ENCODE results near the gene OR6A2.
"Not testable (repeated sequence)": the region's sequence is repeated elsewhere in the genome, so short reads cannot be mapped to it uniquely, and the experiment has no call there.

OR6A2 gene

DNA sequence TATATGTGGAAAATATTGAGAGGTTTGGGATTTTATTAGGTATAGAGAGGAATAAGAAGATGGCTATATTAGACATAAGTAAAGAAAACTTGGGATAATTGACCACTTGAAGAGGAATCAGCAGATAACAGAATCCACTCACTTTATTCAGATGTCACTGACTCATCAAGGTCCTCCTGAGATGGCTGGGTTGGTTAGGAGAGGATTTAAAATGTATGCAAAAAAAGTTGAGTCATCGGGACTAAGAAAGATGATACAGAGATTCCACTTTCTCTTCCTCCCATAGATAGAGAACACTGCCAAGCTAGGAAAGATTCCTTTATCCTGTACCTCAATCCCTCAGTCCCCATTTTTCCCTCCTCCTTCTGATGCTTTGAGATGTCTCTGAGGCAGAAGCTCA, at the start of gene OR6A2:
Gene OR6A2, minus strand, starts transcription at position 288 of the 400 bp plus-strand sequence. CDS start 3,981 bp downstream, outside the sequence.
- DNase-seq (ENCODE audit: low read depth in 2 of 2), result no peak

DNA sequence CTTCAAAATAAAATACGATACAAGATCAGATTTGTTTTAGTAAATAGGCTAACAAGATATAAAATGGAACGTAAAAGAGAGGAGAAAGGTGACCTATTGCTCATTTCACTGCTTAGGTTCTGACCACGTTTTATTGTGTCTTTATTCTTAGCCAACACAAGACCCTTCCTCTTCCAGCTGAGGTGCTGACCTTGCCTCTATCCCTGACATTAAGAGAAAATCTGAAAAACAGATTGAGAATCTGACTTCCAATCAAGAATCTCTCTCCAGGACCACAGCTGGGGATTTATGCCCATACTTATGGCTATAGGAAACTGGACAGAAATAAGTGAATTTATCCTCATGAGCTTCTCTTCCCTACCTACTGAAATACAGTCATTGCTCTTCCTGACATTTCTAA, 45.9 kb upstream of the OR6A2 start, which contains the start of gene OR10A5:
Gene OR10A5, plus strand, starts transcription at position 301 of the 400 bp plus-strand sequence. Its CDS starts 0 bp downstream, at position 301.
- no peak for DNase-seq (ENCODE audit: low read depth in 2 of 2)

- DNase-seq (ENCODE audit: low read depth in 2 of 2), result no peak
Measured at GRCh38 chr11:6844356-6844755, 44.9 kb upstream of the OR6A2 start.

DNA sequence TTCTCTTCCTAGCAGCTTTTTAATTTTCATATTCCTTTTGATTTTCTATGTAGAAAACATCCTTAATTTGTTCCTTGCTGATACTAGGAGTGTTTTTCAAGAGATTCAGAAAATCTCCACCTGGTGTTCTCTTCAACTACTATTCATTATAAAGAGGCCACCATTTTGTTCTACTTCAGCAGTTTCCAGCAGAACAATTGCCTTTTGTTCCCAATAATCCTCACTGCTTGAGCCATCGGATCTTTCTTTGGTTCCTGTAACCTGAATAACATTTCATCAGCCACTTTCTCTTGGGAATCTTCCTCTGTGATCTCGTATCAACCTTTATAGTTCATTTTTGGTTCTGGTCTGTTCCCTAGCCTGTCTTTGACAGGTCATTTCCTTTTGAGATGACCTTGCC, 44.2 kb upstream of the OR6A2 start:
- no peak for DNase-seq (ENCODE audit: low read depth in 2 of 2)

DNA sequence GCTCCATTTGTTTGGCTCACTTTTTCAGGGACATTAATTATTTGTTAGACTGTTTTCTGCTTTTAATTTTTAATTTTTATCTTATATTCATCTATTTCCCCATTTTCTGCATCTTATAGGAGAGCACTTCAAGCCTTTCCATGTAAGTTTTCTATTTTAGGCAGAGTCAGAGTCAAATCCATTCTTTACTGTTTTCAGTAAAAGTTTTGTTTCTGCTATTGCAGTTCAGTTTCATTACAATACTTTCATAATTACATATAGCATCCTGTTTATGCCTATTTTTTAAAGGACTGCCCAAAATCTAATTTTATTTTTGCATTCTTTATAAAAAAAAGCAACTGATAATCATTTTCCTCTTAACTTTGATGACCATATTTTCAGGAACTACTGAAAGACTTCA, 42.2 kb upstream of the OR6A2 start:
- no peak for DNase-seq (ENCODE audit: low read depth in 2 of 2)

DNA sequence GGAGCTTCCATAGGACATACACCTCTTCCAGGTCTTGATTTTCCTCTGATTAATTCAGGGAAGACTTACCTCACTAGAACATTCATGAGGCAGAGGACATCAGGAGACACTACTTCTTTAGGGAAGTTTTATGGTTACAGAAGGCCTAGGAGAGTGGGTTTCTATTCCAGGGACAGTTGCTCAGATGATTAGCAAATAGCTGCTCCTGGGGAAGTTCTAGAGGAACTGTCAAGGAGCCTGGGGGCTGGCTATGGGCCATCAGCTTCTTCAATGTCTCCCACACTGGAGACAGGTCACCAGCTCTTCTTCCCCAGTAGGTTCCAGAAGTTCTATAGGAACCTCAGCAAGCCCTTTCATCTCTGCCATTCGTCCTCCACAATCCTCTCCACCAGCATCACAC, 34.5 kb upstream of the OR6A2 start:
- DNase-seq (ENCODE audit: low read depth in 2 of 2), result no peak

- DNase-seq (ENCODE audit: low read depth in 2 of 2), result no peak
Measured at GRCh38 chr11:6833356-6833755, 33.9 kb upstream of the OR6A2 start.

- DNase-seq (ENCODE audit: low read depth in 2 of 2), result no peak
Measured at GRCh38 chr11:6828103-6828502, 28.6 kb upstream of the OR6A2 start.

DNA sequence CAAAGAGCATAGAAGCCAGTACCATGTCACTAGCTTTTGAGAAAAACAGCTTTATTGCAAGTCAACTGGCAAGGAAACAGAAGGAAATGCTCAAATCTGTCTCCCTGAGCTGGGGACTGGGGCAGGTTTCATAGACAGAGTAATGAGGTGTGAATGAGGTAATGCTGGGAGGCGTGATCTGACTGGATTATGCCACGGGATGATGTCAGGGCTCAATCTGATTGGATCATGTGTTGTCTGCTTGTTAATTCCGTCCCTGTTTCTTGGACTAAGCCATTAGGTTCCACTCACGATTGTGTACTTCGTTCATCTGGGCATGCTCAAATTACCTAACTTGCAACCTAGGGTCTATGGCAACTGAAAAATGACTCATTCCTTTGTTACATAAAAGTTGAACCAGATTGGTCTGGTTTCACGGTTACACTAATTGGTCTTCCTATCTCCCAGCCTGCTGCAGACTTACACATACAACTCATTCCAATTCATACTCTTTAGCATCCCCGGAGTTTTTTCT, 25.8 kb upstream of the OR6A2 start:
- DNase-seq (ENCODE audit: low read depth in 2 of 2), result no peak

GRCh38 chr11:6824136-6824823, 24.8 kb upstream of the OR6A2 start:
- DNase-seq (ENCODE audit: low read depth in 2 of 2), result no peak

DNA sequence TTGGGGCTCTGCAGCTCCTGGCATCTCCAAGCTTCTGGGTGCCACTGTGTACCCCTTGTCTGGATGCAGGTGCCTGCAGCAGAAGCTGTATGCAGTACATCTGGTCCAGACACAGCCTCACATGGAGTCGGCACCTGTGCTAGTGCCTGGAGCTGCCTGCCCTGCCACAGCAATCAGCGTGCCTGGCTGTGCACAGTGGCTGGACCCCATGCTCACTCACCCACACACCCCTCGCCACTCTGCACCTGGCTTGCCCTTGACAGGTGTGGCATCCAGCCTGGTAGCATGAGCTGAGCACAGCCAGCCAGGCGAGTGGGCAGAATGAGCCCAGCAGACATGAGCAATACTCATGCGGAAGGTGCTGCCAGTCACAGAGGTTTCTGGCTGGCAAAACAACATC, 19.5 kb upstream of the OR6A2 start:
- DNase-seq (ENCODE audit: low read depth in 2 of 2), result no peak

- no peak for DNase-seq (ENCODE audit: low read depth in 2 of 2)
Measured at GRCh38 chr11:6817694-6818093, 18.2 kb upstream of the OR6A2 start.

DNA sequence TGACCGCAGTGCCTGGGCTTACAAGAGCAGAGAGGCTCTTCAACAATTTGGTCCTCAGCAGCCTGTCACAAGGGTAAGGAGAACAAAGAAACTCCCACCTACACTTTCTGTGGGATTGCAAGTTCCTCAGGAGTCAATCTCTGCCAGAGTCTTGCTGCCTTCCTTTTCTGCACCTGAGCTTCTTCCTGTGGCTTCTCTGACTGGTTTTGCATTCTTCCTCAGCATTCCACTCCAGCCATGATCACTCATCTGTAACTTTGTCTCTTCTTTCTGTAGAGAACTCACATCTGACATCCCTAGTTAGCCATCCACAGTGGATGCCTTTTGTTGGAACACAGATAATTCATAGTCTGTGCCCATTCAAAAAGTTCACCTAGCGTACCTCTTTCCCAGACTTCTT, 14.2 kb upstream of the OR6A2 start:
- no peak for DNase-seq (ENCODE audit: low read depth in 2 of 2)

DNA sequence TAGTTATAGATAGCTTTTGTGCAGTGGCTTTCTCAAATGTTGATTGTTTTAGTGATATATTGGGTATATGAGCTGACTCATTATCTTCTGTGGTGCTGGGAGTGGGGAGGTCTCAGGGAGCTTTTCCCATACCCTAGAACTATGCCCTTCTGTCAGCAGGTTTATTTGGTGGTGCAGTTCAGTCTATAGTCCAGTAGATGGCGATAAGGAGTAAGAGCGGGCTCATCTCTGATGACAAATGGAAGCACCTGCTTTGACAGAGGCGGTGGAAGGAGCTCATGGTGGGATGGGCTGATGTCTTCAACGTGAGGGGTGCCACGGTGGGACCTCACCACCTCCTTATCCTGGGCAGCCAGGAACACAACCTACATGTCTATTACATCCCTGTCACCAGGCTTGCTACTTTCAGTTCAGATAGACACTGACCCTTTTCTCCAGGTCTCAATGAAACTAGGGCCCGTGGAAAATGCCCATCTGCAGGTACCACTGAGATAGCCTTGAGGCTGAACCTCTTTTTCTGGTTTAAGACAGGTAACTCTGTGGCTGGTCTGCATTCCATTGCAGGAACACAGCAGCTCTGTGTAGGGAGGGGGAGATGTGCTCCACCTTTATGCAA, 13.0 kb upstream of the OR6A2 start:
- DNase-seq (ENCODE audit: low read depth in 2 of 2), result no peak

GRCh38 chr11:6801075-6801474, 1.6 kb upstream of the OR6A2 start:
- DNase-seq (ENCODE audit: low read depth in 2 of 2), result not testable (repeated sequence)

DNA sequence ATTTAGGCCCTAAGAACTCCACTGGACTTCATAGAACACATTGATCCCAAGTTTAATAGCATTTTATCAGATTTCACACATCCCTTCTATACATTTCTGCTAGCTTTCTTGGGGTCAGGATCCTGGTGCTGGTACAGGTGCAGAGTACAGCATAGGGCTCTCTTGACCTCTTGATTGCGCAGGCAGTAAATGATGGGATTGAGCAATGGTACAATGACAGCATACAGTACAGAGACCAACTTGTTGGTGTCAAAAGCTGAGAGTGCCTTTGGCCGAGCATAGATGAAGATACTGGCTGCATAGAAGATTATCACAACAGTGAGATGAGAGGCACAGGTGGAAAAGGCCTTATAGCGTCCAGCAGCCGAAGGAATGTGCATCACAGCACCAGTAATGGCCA, 4.8 kb downstream of the OR6A2 start:
- no peak for DNase-seq (ENCODE audit: low read depth in 2 of 2)

DNA sequence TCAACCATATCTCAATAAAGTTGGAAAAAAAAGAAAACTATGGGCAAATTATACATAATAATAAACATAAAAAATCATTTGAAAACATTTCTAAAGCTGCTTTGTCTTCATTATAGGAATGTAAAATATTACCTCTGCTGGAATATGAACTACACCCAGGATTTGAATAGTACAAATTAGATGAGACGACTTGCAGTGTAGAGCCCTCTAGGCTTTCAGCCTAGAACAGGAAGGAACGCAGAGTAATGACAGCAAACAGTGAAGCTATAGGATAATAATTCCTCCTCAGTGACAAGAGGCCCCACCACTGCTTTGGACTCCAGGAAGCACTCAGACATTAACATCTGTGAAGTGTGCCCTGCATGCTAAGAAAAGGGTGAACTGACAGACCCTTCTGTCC, 8.9 kb downstream of the OR6A2 start:
- DNase-seq (ENCODE audit: low read depth in 2 of 2), result no peak

DNA sequence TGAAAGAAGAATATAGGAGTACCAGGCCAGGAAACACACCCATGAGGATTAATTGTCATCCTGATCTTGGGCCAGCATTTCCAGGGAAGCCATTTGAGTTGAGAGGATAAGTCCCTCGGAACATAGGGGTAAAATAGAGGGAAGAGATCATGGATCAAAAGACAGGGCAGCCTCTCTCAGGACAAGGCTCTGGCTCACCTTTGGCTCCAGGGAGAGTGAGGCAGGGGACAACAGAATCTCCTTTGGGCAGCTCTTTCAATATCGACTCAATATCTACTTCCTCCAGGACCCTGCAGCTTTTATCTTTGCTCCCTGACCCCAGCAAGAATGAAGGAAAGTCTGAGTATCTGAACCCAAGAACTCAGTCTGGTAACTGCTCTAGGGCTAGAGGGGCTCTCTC, 16.8 kb downstream of the OR6A2 start, which contains the start of gene OR2AG1:
Gene OR2AG1, plus strand, starts transcription at position 301 of the 400 bp plus-strand sequence. CDS start 2,018 bp downstream, outside the sequence.
- no peak for DNase-seq (ENCODE audit: low read depth in 2 of 2)

- DNase-seq (ENCODE audit: low read depth in 2 of 2), result no peak
Measured at GRCh38 chr11:6780829-6781228, 18.7 kb downstream of the OR6A2 start.

DNA sequence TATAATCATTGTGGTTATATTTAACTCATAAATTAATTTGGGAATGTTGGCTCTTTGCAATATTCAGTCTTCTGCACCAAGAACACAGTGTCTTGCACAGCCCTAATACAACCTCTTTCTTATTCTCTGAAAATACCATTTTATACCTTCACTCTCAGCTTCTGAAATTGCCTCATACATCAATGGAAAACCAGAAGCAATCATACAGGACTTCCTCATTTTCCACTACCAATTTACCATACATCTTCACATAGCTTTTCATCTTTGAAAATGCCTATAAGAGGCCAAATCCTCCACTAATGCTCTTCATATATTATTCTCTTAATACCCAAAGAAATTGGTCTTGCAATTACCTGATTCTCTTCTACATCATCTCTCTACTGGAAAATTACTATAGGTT, 21.0 kb downstream of the OR6A2 start:
- no peak for DNase-seq (ENCODE audit: low read depth in 2 of 2)

GRCh38 chr11:6771926-6772893, 27.3 kb downstream of the OR6A2 start, which contains the start of gene OR2AG2:
Gene OR2AG2, minus strand, starts transcription at chr11:6771976. Its CDS starts 3,019 bp downstream, at chr11:6768957.
- DNase-seq (ENCODE audit: low read depth in 2 of 2), result no peak
